NCI-H2227 (cell line): Measurements from ENCODE around the gene FAM228B.
"Not testable (repeated sequence)": the region's sequence is repeated elsewhere in the genome, so short reads cannot be mapped to it uniquely, and the experiment has no call there.

Experiments used
- DNase-seq: peaks from one replicate; lab custom pipeline; 2025; ENCODE audit not compliant: unreplicated experiment; lab: John Stamatoyannopoulos, UW

FAM228B gene

GRCh38 chr2:24101992-24102391 is 21.3 kb upstream of the FAM228B start:
- no peak for DNase-seq

GRCh38 chr2:24102677-24103076 is 20.6 kb upstream of the FAM228B start:
- no peak for DNase-seq

DNA sequence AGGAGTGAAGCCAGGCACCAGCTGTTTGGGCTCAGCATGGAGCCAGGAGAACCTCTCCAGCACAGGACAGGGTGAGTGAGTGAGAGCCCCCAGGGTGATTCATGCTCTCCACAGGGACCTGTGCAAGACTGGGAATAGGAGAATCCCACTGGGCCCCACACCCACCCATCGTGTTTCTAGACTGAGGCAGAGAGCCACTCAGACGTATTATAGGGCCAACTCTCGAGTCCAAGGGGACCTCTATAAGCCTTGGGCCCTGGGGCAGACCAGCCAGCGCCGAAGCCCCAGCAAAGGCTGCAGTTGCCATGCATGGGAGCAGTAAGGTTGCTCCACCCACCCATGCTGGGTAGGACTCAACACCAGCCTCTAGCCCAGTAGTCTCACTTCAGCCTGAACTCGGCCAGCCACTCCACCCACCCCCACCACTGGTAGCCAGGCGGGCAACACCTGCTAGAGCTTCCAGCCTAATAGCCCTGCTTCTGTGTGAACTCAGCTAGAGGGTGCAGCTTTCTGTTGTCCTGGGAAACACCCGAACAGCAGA is 19.1 kb upstream of the FAM228B start:
- DNase-seq, result no peak

DNA sequence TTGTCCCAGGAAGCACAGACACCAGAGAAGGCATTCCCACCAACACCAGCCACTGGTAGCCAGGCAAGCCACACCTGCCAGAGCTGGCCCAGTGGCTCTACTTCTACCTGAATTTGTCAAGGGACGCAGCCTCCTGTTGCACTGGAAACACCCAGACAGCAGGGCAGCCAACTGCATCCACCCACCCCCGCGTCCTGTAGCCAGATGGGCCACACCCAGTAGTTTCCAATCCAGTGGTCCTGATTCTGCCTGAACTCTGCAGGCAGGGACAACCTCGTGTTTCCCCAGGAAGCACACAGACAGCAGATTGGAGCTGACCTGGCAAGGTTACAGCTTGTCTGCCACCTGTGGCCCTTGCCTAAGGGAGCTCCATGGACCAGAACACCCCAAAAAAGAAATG is 18.4 kb upstream of the FAM228B start:
- DNase-seq, result no peak

DNA sequence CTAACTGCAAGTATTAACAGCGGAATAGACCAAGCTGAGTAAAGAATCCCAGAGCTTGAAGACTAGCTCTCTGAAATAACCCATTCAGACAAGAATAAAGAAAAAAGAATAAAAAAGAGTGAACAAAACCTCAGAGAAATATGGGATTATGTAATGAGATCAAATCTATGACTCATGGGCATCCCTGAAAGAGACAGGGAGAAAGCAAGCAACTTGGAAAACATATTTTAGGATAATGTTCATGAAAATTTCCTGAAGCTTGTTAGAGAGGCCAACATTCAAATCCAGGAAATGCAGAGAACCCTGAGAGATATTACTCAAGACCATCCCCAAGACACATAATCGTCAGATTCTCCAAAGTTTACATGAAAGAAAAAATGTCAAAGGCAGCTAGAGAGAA is 17.5 kb upstream of the FAM228B start:
- DNase-seq, result no peak

DNA sequence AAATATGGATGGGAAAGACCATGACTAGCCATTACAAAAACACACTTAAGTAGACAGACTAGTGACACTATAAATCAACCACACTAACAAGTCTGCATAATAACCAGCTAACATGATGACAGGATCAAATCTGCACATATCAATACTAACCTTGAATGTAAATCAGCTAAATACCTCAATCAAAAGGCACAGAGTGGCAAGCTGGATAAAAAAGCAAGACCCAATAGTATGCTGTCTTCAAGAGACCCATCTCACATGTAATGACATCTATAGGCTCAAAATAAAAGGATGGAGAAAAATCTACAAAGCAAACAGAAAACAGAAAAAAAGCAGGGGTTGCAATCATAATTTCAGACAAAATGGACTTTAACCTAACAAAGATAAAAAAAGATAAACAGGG is 16.5 kb upstream of the FAM228B start:
- DNase-seq, result no peak

DNA sequence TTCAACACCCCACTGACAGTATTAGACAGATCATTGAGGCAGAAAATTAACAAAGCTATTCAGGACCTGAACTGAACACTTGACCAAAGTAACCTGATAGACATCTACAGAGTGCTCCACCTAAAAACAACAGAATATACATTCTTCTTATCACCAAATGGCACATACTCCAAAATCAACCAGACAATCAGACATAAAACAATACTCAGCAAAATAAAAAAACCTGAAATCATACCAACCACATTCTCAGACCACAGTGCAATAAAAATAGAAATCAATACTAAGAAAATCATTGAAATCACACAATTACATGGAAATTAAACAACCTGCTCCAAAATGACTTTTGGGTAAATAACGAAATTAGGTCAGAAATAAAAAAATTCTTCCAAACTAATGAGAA is 15.9 kb upstream of the FAM228B start:
- no peak for DNase-seq

- DNase-seq, result not testable (repeated sequence)
Observed at GRCh38 chr2:24109431-24109830, 13.8 kb upstream of the FAM228B start.

- no peak for DNase-seq
Observed at GRCh38 chr2:24110660-24111303, 12.5 kb upstream of the FAM228B start.

DNA sequence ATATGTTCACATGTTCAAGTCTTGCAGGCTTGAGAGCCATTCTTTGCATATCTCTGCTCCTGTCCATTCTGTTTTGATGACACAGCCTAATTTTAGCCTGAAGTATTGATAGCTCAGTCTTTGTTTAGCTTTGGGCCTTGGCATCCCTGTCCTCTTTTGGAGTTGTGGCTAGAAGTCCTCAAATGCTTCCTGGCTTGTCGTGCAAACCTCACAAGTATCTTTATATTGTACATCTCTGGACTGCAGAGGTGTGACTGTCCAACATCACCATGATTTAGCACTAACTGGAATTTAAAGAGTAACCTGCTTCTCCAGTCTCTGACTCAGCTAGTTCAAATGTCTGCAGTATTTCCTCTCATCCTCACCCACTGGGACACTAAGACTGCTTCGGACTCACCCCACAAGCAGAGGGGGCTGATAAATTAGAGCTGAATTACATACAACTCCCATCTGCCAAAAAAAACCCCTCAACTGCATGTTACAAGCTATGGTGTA is 11.8 kb upstream of the FAM228B start:
- DNase-seq, result no peak

GRCh38 chr2:24115057-24115456 is 8.2 kb upstream of the FAM228B start:
- no peak for DNase-seq

DNA sequence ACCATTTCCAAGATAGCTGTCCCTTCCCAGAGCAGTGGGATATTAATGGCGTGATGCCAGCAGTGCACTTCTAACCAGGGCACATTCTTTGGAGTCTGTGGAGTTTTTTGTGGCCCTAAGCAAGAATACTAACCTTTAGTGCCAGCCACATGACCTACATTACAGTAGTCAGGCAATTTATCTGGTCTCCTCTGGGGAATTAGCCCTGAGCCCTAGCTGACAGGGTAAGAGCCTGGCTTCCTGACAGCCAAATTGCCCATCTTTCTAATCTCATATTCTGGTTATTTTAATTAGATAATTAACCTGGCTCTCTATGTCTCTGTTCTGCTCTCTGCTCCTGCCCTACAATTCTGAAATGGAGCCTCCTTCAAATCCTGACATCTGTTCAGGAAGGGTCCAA is 5.4 kb upstream of the FAM228B start:
- no peak for DNase-seq

DNA sequence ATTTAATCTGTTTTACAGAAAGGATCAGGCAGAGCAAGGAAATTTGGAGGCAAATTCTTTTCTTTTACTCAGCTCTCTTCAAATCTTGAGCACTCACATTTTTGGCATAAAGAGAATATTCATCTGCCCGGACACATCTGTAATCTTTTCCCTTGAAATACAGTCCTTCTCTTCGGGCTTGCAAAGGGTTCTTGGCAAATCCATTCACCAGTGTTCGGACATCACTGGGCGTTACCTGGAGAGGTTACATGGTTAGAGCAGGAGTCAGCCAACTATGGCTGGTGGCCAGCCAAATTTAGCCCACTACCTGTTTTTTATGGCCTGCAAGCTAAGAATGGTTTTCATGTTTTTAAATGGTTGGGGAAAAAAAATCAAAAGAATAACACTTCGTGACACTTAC is 2.2 kb upstream of the FAM228B start:
- no peak for DNase-seq

- DNase-seq, result no peak
Observed at GRCh38 chr2:24121469-24121868, 1.8 kb upstream of the FAM228B start.

DNA sequence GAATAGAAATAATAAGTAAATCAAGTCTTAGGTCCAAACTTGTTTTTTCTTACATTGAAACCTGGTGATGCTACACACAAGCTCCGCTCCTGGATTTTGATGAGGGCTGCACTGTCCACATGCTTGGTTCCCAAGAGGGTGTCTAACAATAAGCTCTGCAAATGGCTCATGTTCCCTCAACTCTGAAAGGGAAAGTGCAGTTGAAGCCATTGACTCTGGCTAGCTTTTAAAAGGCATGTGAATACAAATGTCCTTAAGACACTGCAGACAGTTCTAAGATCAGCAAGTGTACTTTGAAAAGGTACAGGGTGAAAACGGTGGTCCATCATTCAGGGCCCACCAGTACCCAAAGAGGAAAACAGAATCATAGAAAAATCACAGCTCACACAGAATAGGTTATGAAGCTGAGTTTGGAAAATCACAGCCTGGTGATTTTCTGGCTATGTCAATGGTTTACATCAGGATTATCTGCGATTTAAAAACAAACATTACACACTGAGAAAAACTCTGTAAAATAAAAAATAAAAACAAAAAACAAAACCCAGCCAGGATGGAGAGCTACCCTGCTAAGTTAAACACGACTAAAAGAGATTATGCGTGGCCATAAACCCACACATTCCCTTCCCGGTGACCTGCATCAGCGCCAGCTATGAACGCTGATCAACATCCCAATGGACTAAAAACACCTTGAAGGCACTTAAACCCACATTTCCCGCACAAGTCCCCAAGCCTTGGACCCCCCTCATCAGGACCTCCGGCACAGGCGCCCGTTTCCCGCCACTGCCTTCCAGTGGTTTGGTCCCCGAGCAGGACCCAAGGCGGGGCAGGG is 689 bp upstream of the FAM228B start:
- peak; percentile 38 for DNase-seq

GRCh38 chr2:24123922-24124580 is 782 bp downstream of the FAM228B start:
- DNase-seq, result peak; percentile 75

DNA sequence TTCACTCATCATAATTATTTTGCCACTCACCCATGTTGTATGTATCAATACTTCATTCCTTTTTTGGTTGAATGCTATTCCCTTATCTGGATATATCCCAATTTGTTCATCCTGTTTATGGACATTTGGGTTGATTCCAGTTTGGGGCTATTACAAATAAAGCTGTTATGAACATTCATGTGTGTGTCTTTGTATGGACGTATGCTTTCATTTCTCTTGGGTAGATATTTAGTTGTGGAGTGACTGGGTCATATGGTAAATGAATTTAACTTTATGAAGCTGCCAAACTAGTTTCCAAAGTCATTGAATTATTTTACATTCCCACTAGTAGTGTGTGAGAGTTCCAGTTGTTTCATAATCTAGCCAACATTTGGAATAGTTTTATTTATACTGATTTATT is 2.7 kb downstream of the FAM228B start:
- DNase-seq, result no peak

DNA sequence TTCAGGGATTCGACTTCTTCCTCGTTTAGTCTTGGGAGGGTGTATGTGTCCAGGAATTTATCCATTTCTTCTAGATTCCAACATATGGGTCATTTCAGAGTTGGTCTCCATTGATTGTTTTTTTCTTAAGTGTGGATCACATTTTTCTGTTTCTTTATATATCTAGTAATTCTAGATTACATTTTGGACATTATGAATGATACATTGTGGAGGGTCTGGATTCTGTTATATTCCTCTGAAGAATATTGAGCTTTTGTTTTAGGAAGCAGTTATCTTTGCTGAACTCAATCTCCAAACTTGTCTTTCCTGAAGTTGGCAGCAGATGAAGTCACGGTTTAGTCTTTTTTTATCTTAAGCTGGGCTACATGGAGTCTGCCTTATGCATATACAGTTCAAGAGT is 9.3 kb downstream of the FAM228B start:
- DNase-seq, result no peak

GRCh38 chr2:24140305-24140704 is 17.0 kb downstream of the FAM228B start:
- DNase-seq, result not testable (repeated sequence)

DNA sequence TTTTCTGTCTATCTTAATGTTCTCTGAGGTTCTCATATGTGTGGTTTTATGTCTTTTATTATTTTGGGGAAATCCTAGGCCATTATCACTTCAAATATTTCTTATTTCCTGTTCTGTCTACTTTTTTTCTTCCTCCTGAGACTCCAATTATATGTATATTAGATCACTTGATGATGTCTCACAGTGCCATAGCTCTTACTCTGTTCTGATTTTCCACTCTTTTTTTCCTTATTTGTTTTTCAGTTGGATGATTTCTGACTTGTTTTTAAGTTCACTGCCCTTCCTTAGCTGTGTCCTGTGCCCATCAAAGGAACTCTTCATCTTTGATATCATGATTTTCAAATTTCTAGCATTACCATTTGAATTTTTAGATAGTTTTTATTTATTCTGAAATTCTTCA is 24.1 kb downstream of the FAM228B start:
- no peak for DNase-seq

DNA sequence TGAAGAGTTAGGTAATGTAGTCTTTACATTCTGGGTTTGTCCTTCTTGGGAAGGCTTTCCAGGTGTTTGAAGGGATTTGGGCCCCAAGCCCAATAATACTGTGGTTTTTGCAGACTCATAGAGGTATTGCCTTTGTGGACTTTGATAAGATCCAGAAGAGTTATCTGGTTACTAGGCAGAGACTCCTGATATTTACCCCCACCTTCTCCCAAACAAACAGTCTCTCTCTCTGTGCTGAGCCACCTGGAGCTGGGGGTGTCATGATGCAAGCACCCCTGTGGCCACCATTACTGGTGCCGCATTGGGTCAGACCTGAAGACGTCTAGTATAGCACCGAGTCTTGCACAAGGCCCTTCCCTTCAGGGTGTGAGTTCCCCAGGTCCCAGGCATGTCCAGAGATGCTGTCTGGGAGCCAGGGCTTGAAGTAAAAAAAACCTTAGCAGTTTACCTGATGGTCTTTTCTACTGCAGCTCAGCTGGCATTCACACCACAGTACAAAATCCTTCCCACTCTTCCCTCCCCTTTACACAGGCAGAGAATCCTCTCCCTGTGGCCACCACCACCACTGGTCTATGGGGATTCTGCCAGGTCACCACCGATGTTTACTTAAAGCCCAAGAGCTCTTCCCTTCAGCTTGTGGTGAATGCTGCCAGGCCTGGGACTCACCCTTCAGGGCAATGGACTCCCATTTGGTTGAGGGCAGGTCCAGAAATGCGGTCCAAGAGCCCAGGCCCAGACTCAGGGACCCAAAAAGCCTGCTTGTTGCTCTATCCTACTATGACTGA is 29.3 kb downstream of the FAM228B start:
- DNase-seq, result no peak
